Activated CD8-positive, alpha-beta T cell treated with anti-CD3 and anti-CD28 coated beads for 36 hours (primary cell): ENCODE results near the gene FHIP1A. TPM values are rescaled to one million over a fixed set of nuclear protein-coding genes. Genes with fewer than 3 reads are reported as not detected.

Experiments
- ATAC-seq: fragments of 200-7000 bp; cut with Tn5 transposase; one replicate; pipeline ENCODE4 v1.10.0; 2021; ENCODE audit warnings: mild to moderate bottlenecking, moderate library complexity
- CTCF ChIA-PET: fragments of 350-600 bp; sonication (Branson Sonifier 250); formaldehyde crosslinking; loops from one replicate; lab custom pipeline; 2021; ENCODE audit warnings: antibody characterized with exemption; lab: Charles Lee
- POLR2A ChIA-PET: fragments of 350-600 bp; sonication (Branson Sonifier 250); formaldehyde crosslinking; loops from one replicate; lab custom pipeline; 2021; ENCODE audit warnings: antibody characterized with exemption; lab: Charles Lee
- DNase-seq: peaks from one replicate; pipeline ENCODE4 v3.0.0-alpha.2; 2020
- H3K27ac Mint-ChIP-seq: one replicate; pipeline ENCODE4 v1.8.0; 2021; ENCODE audit warnings: mild to moderate bottlenecking, mixed read lengths
- H3K27me3 Mint-ChIP-seq: one replicate; pipeline ENCODE4 v1.8.0; 2021; ENCODE audit warnings: mixed read lengths
- H3K36me3 Mint-ChIP-seq: one replicate; pipeline ENCODE4 v1.8.0; 2021; ENCODE audit warnings: low read depth, mixed read lengths
- H3K4me1 Mint-ChIP-seq: one replicate; pipeline ENCODE4 v1.8.0; 2021; ENCODE audit warnings: low read depth, mixed read lengths
- H3K4me3 Mint-ChIP-seq: one replicate; pipeline ENCODE4 v1.8.0; 2021; ENCODE audit warnings: mild to moderate bottlenecking, moderate library complexity, mixed read lengths
- H3K9me3 Mint-ChIP-seq: one replicate; pipeline ENCODE4 v1.8.0; 2021; ENCODE audit warnings: mixed read lengths
- CTCF ChIP-seq: fragments of 200-600 bp; IDR thresholded peaks from one replicate; pipeline ENCODE4 v1.8.0; 2022; ENCODE audit warnings: antibody characterized with exemption, mild to moderate bottlenecking
- intact Hi-C: fragments of 100-400 bp; cut with micrococcal nuclease; formaldehyde crosslinking; loops from one replicate; pipeline ENCODE4 v1.10.0; 2022
- total RNA-seq, 2 experiments: library from RNA; stranded (reverse); gene quantifications; one replicate each; pipeline ENCODE4 v1.2.3, GENCODE V29; 2021

FHIP1A gene
- total RNA-seq, 2 experiments from 2014 or later = 0.76 to 0.86 TPM

- H3K27me3 Mint-ChIP-seq = peaks cover 17% of the 10 kb centered on the region
- intact Hi-C loops = no loop called here
These were observed 11.4 kb downstream of the FHIP1A start for GRCh38 chr4:151420250-151420807.

GRCh38 chr4:151422854-151423253 is 13.9 kb downstream of the FHIP1A start:
- POLR2A ChIA-PET = no interaction called here
- no peak for DNase-seq
- no peak overlapping the region for H3K27ac Mint-ChIP-seq
- TF ChIP-seq CTCF = no peak
- no peak overlapping the region for H3K4me3 Mint-ChIP-seq
- H3K27me3 Mint-ChIP-seq = peaks cover 15% of the 10 kb centered on the region
- H3K4me1 Mint-ChIP-seq = no peaks in the 10 kb centered on the region
- H3K36me3 Mint-ChIP-seq = no peaks in the 10 kb centered on the region
- no peak for ATAC-seq
- H3K9me3 Mint-ChIP-seq = no peaks in the 10 kb centered on the region
- intact Hi-C loops = no loop called here
- CTCF ChIA-PET = no interaction called here

More at GRCh38 chr4:151420250-151420807, 11.4 kb downstream of the FHIP1A start:
- H3K9me3 Mint-ChIP-seq = no peaks in the 10 kb centered on the region
- H3K4me3 Mint-ChIP-seq = no peak overlapping the region
- ATAC-seq = no peak
- H3K4me1 Mint-ChIP-seq = no peaks in the 10 kb centered on the region
- ChIA-PET CTCF (no interaction called here), POLR2A (no interaction called here)
- no peaks in the 10 kb centered on the region for H3K36me3 Mint-ChIP-seq
- no peak for TF ChIP-seq CTCF
- no peak overlapping the region for H3K27ac Mint-ChIP-seq
- DNase-seq = no peak

- no peaks in the 10 kb centered on the region for H3K36me3 Mint-ChIP-seq
- DNase-seq = no peak
- ChIA-PET POLR2A (no interaction called here), CTCF (no interaction called here)
- H3K27ac Mint-ChIP-seq = no peak overlapping the region
- ATAC-seq = no peak
- TF ChIP-seq CTCF = no peak
- H3K27me3 Mint-ChIP-seq = peaks cover 23% of the 10 kb centered on the region
- intact Hi-C loops = no loop called here
- H3K4me1 Mint-ChIP-seq = no peaks in the 10 kb centered on the region
- no peaks in the 10 kb centered on the region for H3K9me3 Mint-ChIP-seq
- H3K4me3 Mint-ChIP-seq = no peak overlapping the region
These were observed 17.5 kb downstream of the FHIP1A start for GRCh38 chr4:151426513-151426912.

GRCh38 chr4:151427266-151427665 is 18.3 kb downstream of the FHIP1A start:
- TF ChIP-seq CTCF = no peak
- ATAC-seq (no peak), DNase-seq (no peak)
- no peak overlapping the region for H3K4me3 Mint-ChIP-seq
- intact Hi-C loops = no loop called here
- no peaks in the 10 kb centered on the region for H3K36me3 Mint-ChIP-seq
- CTCF ChIA-PET = no interaction called here
- peaks cover 23% of the 10 kb centered on the region for H3K27me3 Mint-ChIP-seq
- no peaks in the 10 kb centered on the region for H3K9me3 Mint-ChIP-seq
- no peak overlapping the region for H3K27ac Mint-ChIP-seq
- H3K4me1 Mint-ChIP-seq = no peaks in the 10 kb centered on the region
- POLR2A ChIA-PET = no interaction called here

- no peak for ATAC-seq
- TF ChIP-seq CTCF = no peak
- intact Hi-C loops = no loop called here
- H3K27ac Mint-ChIP-seq = no peak overlapping the region
- H3K27me3 Mint-ChIP-seq = peaks cover 17% of the 10 kb centered on the region
- no peak for DNase-seq
- ChIA-PET POLR2A (no interaction called here), CTCF (no interaction called here)
- no peaks in the 10 kb centered on the region for H3K36me3 Mint-ChIP-seq
- H3K4me3 Mint-ChIP-seq = no peak overlapping the region
- H3K9me3 Mint-ChIP-seq = no peaks in the 10 kb centered on the region
- H3K4me1 Mint-ChIP-seq = no peaks in the 10 kb centered on the region
These were observed 19.4 kb downstream of the FHIP1A start for GRCh38 chr4:151428346-151428745.
